ENCODE data around the gene CLCN1.

Gene CLCN1

GRCh38 chr7:143363016-143363937 lies 47.4 kb downstream of the CLCN1 start:
- no peak for DNase-seq (ENCODE audit: low spot score)

GRCh38 chr7:143367972-143368371 lies 52.1 kb downstream of the CLCN1 start:
- DNase-seq (ENCODE audit: low spot score), result no peak

- no peak for DNase-seq (ENCODE audit: low spot score)
Measured at GRCh38 chr7:143368387-143368786, 52.5 kb downstream of the CLCN1 start.

DNA sequence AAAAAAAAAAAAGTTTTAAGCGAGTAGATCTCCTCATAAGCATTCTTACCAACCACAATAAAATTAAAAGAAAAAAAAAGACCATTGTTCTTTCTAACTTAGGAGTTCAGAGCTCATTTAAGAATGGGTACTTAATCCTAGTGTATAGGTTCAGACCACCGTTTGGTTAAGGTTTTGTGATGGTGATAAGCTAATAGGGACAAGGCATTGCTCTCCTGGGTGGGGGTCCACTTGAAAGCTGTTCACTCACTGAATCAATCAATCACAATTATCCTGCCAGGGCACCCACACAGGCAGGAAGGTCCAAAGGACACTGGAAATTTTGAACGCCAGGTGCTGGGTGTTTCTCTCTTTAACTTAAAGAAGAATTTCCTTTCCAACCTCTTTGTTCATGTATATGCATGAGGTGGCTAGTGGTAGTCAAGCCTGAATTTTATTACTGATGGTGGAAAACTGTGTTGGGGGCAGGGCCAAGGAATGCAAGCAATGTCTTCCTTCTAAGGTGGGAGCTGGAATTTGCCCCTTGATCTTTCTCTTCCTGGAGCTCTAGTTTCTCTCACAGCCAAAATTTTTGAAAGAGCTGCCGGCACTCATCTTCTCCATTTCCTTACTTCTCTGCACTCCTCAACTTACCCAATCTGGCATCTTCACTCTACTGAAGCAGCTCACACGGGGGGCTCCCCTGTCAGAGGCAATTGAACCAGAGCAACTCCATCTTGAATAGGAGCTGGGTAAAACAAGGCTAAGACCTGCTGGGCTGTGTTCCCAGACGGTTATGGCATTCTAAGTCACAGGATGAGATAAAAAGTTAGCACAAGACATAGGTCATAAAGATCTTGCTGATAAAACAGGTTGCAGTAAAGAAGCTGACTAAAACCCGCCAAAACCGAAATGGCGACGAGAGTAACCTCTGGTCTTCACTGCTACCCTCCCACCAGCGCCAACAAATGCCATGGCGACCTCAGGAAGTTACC lies 54.1 kb downstream of the CLCN1 start:
- DNase-seq (ENCODE audit: low spot score), result no peak

DNA sequence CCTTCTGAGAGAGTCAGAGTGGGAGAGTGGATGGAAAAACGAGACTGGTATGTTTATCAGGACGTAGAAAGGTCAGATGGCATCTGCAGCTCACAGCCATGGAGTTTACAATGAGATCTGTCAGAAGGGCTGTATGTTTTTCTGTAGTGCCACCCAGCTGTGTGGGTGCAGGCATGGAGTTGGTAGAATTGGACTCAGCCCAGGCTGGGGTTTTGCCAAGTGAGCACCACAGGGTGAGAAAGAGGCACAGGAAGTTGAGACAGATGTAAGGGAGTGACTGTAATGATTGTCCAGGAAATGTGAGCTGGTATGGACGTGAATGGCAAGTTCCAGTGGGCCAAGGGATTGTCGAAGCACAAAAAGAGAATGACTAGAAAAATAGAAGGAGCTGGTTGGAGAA lies 56.2 kb downstream of the CLCN1 start:
- DNase-seq (ENCODE audit: low spot score), result peak; percentile 73

DNA sequence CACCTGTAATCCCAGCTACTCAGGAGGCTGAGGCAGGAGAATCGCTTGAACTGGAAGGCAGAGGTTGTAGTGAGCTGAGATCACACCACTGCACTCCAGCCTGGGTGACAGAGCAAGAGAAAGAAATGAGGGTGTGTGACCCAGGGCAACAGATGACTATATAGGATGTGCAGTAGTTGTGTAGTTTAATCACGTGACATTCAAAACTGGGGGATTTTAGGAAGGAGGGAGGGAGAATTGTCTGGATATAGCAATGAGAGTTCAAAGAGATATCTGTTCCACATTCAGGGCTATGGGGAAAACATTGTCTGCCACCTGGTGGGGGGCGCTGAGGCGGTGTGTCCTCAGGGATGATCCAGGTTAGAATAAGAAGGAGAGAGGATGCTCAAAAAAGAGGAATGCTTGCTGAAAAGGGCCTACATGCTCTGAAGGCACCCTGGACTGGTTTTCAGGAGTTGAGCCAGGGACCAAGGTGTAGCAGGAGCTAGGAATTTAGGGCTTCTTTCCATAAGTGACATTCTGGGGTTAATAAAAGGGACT lies 57.4 kb downstream of the CLCN1 start:
- no peak for DNase-seq (ENCODE audit: low spot score)

DNA sequence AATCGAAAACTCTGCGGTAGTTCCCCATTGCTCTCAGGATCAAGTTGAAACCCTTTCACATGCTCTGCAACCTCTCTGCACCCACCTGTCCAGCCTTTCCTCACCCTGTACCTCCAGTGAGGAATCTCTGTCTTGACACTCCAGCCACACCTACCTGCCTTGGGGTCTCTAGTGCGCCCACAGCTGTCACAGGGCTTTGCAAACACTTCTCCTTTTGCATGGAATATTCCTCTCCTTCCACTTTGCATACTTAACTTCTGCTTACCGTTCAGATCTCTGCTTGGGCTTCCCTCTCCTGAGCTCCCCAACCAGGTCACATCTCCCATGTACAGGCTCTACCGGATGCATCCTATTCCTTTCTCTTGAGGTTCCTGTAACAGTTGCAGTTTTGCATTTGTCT lies 58.6 kb downstream of the CLCN1 start:
- no peak for DNase-seq (ENCODE audit: low spot score)

DNA sequence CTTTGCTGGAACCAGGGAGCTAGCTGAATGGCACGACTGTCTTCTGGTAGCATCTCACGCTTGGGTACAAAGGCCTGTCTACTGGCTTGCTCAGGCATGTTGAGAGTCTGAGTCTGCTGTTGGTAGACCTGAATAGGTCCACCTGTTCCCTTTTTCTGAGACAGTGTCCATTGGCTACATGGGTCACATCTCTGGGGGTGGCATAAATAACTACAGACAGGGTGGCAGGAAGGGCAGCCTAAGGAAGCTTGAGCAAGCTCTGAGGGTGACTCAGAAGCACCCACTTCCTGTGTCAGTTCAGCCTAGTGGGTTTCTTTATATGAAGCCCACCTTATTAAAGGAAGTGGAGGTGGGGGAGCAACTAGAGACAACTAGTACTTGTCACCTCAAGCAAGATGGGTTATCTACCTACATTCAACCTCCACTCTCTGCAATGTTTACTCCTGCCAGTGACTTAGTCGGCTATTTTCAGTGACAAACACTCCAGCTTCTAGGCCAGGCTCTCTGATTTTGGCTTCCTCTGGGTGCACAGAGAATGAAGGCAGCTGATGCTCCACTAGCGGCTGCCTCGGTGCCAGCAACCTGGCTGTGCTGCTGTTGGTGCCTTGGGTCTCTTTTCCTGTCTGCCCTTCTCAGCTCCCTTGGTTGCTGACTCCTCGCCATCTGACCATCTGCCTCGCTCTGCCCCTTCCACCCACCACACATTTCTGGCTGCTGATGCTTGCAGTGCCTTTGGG lies 59.6 kb downstream of the CLCN1 start:
- DNase-seq (ENCODE audit: low spot score), result peak; percentile 64

DNA sequence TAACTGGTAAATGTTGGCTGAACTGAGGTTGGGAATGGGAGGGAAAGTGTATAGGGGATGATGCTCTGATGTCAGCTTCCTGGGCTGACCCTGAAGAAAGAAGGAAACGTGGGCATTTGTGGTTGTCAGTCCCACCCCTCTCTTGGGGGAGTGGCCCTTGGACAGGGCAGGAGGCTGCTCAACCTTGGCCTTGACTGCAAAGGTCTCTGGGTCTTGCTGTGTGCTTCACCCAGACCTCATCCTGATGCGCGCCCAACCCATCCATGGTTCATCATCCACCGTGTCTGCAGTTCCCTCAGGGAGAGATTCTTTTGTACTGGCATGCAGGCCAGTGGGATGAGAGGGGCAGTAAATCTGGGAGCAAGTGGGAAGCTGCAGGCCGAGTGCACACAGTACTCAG lies 60.5 kb downstream of the CLCN1 start:
- DNase-seq (ENCODE audit: low spot score), result no peak

GRCh38 chr7:143379611-143380259 lies 63.8 kb downstream of the CLCN1 start:
- DNase-seq (ENCODE audit: low spot score), result no peak

DNA sequence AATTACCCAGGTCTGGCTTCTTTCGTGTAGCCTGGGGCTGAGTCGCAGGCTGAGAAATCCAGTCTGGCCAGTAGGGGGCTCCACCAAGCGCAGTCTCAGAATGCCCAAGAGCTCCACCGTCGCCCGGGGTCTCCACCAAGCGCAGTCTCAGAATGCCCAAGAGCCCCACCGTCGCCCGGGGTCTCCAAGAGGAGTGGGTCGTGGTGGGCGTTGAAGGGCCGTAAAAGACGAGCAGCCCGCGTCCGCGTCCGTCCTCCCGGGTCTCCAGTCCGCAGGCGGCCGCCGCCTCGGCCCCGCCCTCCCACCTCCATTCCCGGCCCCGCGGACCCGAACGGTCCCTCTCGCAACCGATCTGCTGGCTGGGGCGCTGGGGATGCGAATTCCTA lies 64.3 kb downstream of the CLCN1 start:
- DNase-seq (ENCODE audit: low spot score), result peak; percentile 87

- DNase-seq (ENCODE audit: low spot score), result peak; percentile 86
Measured at GRCh38 chr7:143380646-143381426, 64.9 kb downstream of the CLCN1 start, which contains the start of gene ZYX. ZYX (plus strand) TSS chr7:143381345; CDS start chr7:143381572, 227 bp downstream.

GRCh38 chr7:143381427-143382125 lies 65.7 kb downstream of the CLCN1 start:
- no peak for DNase-seq (ENCODE audit: low spot score)

GRCh38 chr7:143382126-143382790 lies 66.3 kb downstream of the CLCN1 start:
- no peak for DNase-seq (ENCODE audit: low spot score)

- no peak for DNase-seq (ENCODE audit: low spot score)
Measured at GRCh38 chr7:143382791-143383641, 67.1 kb downstream of the CLCN1 start.

GRCh38 chr7:143383642-143383957 lies 67.7 kb downstream of the CLCN1 start:
- DNase-seq (ENCODE audit: low spot score), result no peak

DNA sequence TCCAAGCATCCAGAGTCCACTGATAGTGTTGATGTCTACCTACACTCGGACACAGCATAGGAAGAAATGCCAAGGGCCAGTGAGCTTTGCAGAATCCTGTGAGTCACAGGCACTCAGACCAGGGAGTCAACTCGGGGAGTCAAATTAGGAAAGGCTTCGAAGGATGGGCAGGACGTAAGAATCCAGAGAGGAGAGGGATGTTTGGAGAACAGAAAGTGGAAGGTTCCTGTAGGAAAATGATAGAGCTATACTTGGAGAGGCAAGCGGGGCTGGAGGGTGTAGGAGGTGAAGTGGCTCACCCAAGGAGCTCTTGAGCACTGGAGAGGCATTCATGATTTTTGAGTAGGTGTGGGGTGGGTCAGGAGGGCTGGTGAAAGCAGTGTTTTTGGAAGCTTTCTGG lies 68.2 kb downstream of the CLCN1 start:
- no peak for DNase-seq (ENCODE audit: low spot score)

Data from CD4-positive, alpha-beta T cell treated with Interleukin-6 at 100 ng/mL for 8 hours (primary cell).